Keratinocyte (primary cell): ENCODE measurements around the gene UNG.

Source experiments
- CTCF ChIP-seq, 3 experiments: IDR thresholded peaks in 1 of 3; conservative IDR thresholded peaks in 1 of 3; optimal IDR thresholded peaks in 1 of 3; 2 replicates in 2 of 3; 3 replicates in 1 of 3; pipeline versions ENCODE3 to v1.5.1; 2011; ENCODE audit warnings: low read length in 3 of 3, mild to moderate bottlenecking in 3 of 3, moderate library complexity in 2 of 3, control low read depth in 1 of 3, inconsistent platforms in 1 of 3; ENCODE audit not compliant: insufficient read depth in 2 of 3; ENCODE audit errors: extremely low read depth in 1 of 3
- EZH2 ChIP-seq: IDR thresholded peaks from one replicate; pipeline ENCODE4 v1.6.1; 2012; ENCODE audit warnings: inconsistent platforms, mild to moderate bottlenecking, low read length, moderate library complexity

GRCh38 chr12:109087250-109087649, 10.1 kb upstream of the UNG start:
- no peak for TF ChIP-seq CTCF (optimal IDR thresholded peaks at IDR 0.05 in 1 of 3, IDR thresholded peaks at IDR 0.05 in 1 of 3, conservative IDR thresholded peaks at IDR 0.05 in 1 of 3; ENCODE audit: extremely low read depth in 1 of 3, insufficient read depth in 2 of 3, low read length in 3 of 3)
- no peak for TF ChIP-seq EZH2
